ENCODE measurements around the gene GNPTG. TPM values are rescaled to one million over a fixed set of nuclear protein-coding genes. Genes with fewer than 3 reads are reported as not detected.

The GNPTG gene
- total and polyA plus RNA-seq, 2 of the 13 experiments (the other 11 are each of a cell fraction or from before 2014, with no cell fraction given): 22.7 to 71.1 TPM

GRCh38 chr16:1330260-1330914 is 21.3 kb upstream of the GNPTG start (continued):
- TF ChIP-seq ARID4A (CRISPR knock-in tag; IDR thresholded peaks at IDR 0.05; ENCODE audit: borderline replicate concordance) (no peak), STAG1 (CRISPR knock-in tag; IDR thresholded peaks at IDR 0.05) (peak; percentile 61), THAP11 (CRISPR knock-in tag; IDR thresholded peaks at IDR 0.05) (0 out of 2 replicates have a peak, but pooled peaks have one; percentile 41), ZNF841 (CRISPR knock-in tag; IDR thresholded peaks at IDR 0.05; ENCODE audit: borderline replicate concordance) (no peak), ZNF263 (CRISPR knock-in tag; IDR thresholded peaks at IDR 0.05) (peak; percentile 40; the same call in 1 of the 2 replicates), ZNF709 (CRISPR knock-in tag; IDR thresholded peaks at IDR 0.05) (0 out of 2 replicates have a peak, but pooled peaks have one; percentile 32), ZNF335 (CRISPR knock-in tag; IDR thresholded peaks at IDR 0.05) (peak; percentile 50; the same call in 1 of the 2 replicates), DNMT1 (CRISPR knock-in tag; IDR thresholded peaks at IDR 0.05) (no peak), ZFX (CRISPR knock-in tag; IDR thresholded peaks at IDR 0.05; ENCODE audit: low read depth) (peak; percentile 50; the same call in 1 of the 2 replicates), ZNF264 (CRISPR knock-in tag; IDR thresholded peaks at IDR 0.05) (no peak), MAZ (IDR thresholded peaks at IDR 0.05; ENCODE audit: borderline replicate concordance, low read depth, low read length) (peak; percentile 45; the same call in 1 of the 2 replicates), MAZ (CRISPR knock-in tag; IDR thresholded peaks at IDR 0.05; ENCODE audit: low read depth) (no peak), TCF7 (IDR thresholded peaks at IDR 0.05; ENCODE audit: low read depth) (no peak), ATF3 (CRISPR knock-in tag; IDR thresholded peaks at IDR 0.05) (no peak), ZNF280B (CRISPR knock-in tag; IDR thresholded peaks at IDR 0.05; ENCODE audit: borderline replicate concordance) (peak; percentile 33; the same call in 1 of the 2 replicates), CREB1 (IDR thresholded peaks at IDR 0.05) (no peak), CREB1 (CRISPR knock-in tag; IDR thresholded peaks at IDR 0.05) (no peak), AKAP8 (CRISPR knock-in tag; IDR thresholded peaks at IDR 0.05) (no peak), IRF2 (CRISPR knock-in tag; IDR thresholded peaks at IDR 0.05) (no peak)
- TF ChIP-seq, protein P1, sequence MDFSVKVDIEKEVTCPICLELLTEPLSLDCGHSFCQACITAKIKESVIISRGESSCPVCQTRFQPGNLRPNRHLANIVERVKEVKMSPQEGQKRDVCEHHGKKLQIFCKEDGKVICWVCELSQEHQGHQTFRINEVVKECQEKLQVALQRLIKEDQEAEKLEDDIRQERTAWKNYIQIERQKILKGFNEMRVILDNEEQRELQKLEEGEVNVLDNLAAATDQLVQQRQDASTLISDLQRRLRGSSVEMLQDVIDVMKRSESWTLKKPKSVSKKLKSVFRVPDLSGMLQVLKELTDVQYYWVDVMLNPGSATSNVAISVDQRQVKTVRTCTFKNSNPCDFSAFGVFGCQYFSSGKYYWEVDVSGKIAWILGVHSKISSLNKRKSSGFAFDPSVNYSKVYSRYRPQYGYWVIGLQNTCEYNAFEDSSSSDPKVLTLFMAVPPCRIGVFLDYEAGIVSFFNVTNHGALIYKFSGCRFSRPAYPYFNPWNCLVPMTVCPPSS (IDR thresholded peaks at IDR 0.05): no peak
- TF ChIP-seq, protein P2, sequence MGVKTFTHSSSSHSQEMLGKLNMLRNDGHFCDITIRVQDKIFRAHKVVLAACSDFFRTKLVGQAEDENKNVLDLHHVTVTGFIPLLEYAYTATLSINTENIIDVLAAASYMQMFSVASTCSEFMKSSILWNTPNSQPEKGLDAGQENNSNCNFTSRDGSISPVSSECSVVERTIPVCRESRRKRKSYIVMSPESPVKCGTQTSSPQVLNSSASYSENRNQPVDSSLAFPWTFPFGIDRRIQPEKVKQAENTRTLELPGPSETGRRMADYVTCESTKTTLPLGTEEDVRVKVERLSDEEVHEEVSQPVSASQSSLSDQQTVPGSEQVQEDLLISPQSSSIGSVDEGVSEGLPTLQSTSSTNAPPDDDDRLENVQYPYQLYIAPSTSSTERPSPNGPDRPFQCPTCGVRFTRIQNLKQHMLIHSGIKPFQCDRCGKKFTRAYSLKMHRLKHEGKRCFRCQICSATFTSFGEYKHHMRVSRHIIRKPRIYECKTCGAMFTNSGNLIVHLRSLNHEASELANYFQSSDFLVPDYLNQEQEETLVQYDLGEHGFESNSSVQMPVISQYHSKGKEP (CRISPR knock-in tag; IDR thresholded peaks at IDR 0.05): no peak
